Activated CD8-positive, alpha-beta T cell treated with anti-CD3 and anti-CD28 coated beads for 36 hours (primary cell): Measurements from ENCODE around the gene DRAXIN. TPM values are rescaled to one million over a fixed set of nuclear protein-coding genes. Genes with fewer than 3 reads are reported as not detected.

Experiments used
- ATAC-seq: fragments of 200-7000 bp; cut with Tn5 transposase; one replicate; pipeline ENCODE4 v1.10.0; 2021; ENCODE audit warnings: mild to moderate bottlenecking, moderate library complexity
- CTCF ChIA-PET: fragments of 350-600 bp; sonication (Branson Sonifier 250); formaldehyde crosslinking; loops from one replicate; lab custom pipeline; 2021; ENCODE audit warnings: antibody characterized with exemption; lab: Charles Lee
- POLR2A ChIA-PET: fragments of 350-600 bp; sonication (Branson Sonifier 250); formaldehyde crosslinking; loops from one replicate; lab custom pipeline; 2021; ENCODE audit warnings: antibody characterized with exemption; lab: Charles Lee
- DNase-seq: peaks from one replicate; pipeline ENCODE4 v3.0.0-alpha.2; 2020
- H3K27ac Mint-ChIP-seq: one replicate; pipeline ENCODE4 v1.8.0; 2021; ENCODE audit warnings: mild to moderate bottlenecking, mixed read lengths
- H3K27me3 Mint-ChIP-seq: one replicate; pipeline ENCODE4 v1.8.0; 2021; ENCODE audit warnings: mixed read lengths
- H3K36me3 Mint-ChIP-seq: one replicate; pipeline ENCODE4 v1.8.0; 2021; ENCODE audit warnings: low read depth, mixed read lengths
- H3K4me1 Mint-ChIP-seq: one replicate; pipeline ENCODE4 v1.8.0; 2021; ENCODE audit warnings: low read depth, mixed read lengths
- H3K4me3 Mint-ChIP-seq: one replicate; pipeline ENCODE4 v1.8.0; 2021; ENCODE audit warnings: mild to moderate bottlenecking, moderate library complexity, mixed read lengths
- H3K9me3 Mint-ChIP-seq: one replicate; pipeline ENCODE4 v1.8.0; 2021; ENCODE audit warnings: mixed read lengths
- CTCF ChIP-seq: fragments of 200-600 bp; IDR thresholded peaks from one replicate; pipeline ENCODE4 v1.8.0; 2022; ENCODE audit warnings: antibody characterized with exemption, mild to moderate bottlenecking
- intact Hi-C: fragments of 100-400 bp; cut with micrococcal nuclease; formaldehyde crosslinking; loops from one replicate; pipeline ENCODE4 v1.10.0; 2022
- total RNA-seq, 2 experiments: library from RNA; stranded (reverse); gene quantifications; one replicate each; pipeline ENCODE4 v1.2.3, GENCODE V29; 2021

DRAXIN gene
- total RNA-seq, 2 experiments from 2014 or later: 0.18 to 0.20 TPM

GRCh38 chr1:11738783-11739182 lies 47.3 kb downstream of the DRAXIN start:
- Mint-ChIP-seq H3K27ac (no peak overlapping the region), H3K36me3 (no peaks in the 10 kb centered on the region), H3K9me3 (no peaks in the 10 kb centered on the region), H3K27me3 (no peaks in the 10 kb centered on the region), H3K4me3 (no peak overlapping the region), H3K4me1 (peaks cover 44% of the 10 kb centered on the region)
- ChIA-PET CTCF (interaction anchor here (5.3 kb wide), 1 partner anchor 88 kb away, joined by 23 read pairs; no protein-coding TSS in a partner anchor), POLR2A (interaction anchor here (0.6 to 5.6 kb wide), 2 partner anchors 170 to 693 kb away, joined by 3 to 57 read pairs; no protein-coding TSS in a partner anchor)
- DNase-seq (no peak), ATAC-seq (no peak)
- no peak for TF ChIP-seq CTCF
- intact Hi-C loops: no loop called here

GRCh38 chr1:11740258-11741192 lies 49.0 kb downstream of the DRAXIN start:
- H3K4me3 Mint-ChIP-seq: no peak overlapping the region
- ATAC-seq: peak; percentile 48
- H3K27me3 Mint-ChIP-seq: no peaks in the 10 kb centered on the region
- no peak for TF ChIP-seq CTCF
- no peaks in the 10 kb centered on the region for H3K9me3 Mint-ChIP-seq
- peaks cover 44% of the 10 kb centered on the region for H3K4me1 Mint-ChIP-seq
- H3K36me3 Mint-ChIP-seq: no peaks in the 10 kb centered on the region
- peak; percentile 59 for DNase-seq
- intact Hi-C loops: no loop called here
- ChIA-PET POLR2A (interaction anchor here (1.0 to 1.5 kb wide), 4 partner anchors 10 to 167 kb away, joined by 3 to 7 read pairs (median 4); no protein-coding TSS in a partner anchor), CTCF (interaction anchor here (0.9 to 1.4 kb wide), 2 partner anchors 90 to 95 kb away, joined by 4 read pairs; no protein-coding TSS in a partner anchor)
- peak overlapping the region; percentile 55 for H3K27ac Mint-ChIP-seq

- H3K4me1 Mint-ChIP-seq: peaks cover 44% of the 10 kb centered on the region
- ChIA-PET POLR2A (interaction anchor here (1.0 to 1.1 kb wide), 2 partner anchors 68 to 76 kb away, joined by 3 read pairs; no protein-coding TSS in a partner anchor), CTCF (interaction anchor here (1.4 kb wide), 1 partner anchor 96 kb away, joined by 4 read pairs; no protein-coding TSS in a partner anchor)
- H3K27ac Mint-ChIP-seq: no peak overlapping the region
- TF ChIP-seq CTCF: no peak
- ATAC-seq (no peak), DNase-seq (no peak)
- H3K9me3 Mint-ChIP-seq: no peaks in the 10 kb centered on the region
- no peaks in the 10 kb centered on the region for H3K27me3 Mint-ChIP-seq
- H3K36me3 Mint-ChIP-seq: peaks cover 2% of the 10 kb centered on the region
- no peak overlapping the region for H3K4me3 Mint-ChIP-seq
- intact Hi-C loops: no loop called here
Measured at GRCh38 chr1:11741482-11741881, 50.0 kb downstream of the DRAXIN start.

- CTCF ChIA-PET: interaction anchor here (1.0 kb wide), 1 partner anchor 23 kb away, joined by 3 read pairs; no protein-coding TSS in a partner anchor
- no peak overlapping the region for H3K4me3 Mint-ChIP-seq
- POLR2A ChIA-PET: no interaction called here
- no peak for TF ChIP-seq CTCF
- peaks cover 2% of the 10 kb centered on the region for H3K36me3 Mint-ChIP-seq
- peaks cover 40% of the 10 kb centered on the region for H3K4me1 Mint-ChIP-seq
- no peaks in the 10 kb centered on the region for H3K9me3 Mint-ChIP-seq
- DNase-seq (no peak), ATAC-seq (no peak)
- H3K27me3 Mint-ChIP-seq: no peaks in the 10 kb centered on the region
- H3K27ac Mint-ChIP-seq: no peak overlapping the region
- intact Hi-C loops: no loop called here
Measured at GRCh38 chr1:11741919-11742558, 50.5 kb downstream of the DRAXIN start.
